Neural progenitor cell (in vitro differentiated cells): ENCODE data around the gene STMN3. TPM values are rescaled to one million over a fixed set of nuclear protein-coding genes. Genes with fewer than 3 reads are reported as not detected.

ENCODE experiments used
- DNase-seq: peaks from one replicate; pipeline ENCODE4 v3.0.0-alpha.2; 2016; ENCODE audit warnings: low spot score
- H2AFZ ChIP-seq: fragments of 200-600 bp; sonication (generic); replicated peaks from 2 replicates; pipeline ENCODE4 v1.6.1; 2016; ENCODE audit warnings: antibody characterized with exemption
- H3F3A ChIP-seq: fragments of 200-600 bp; sonication (generic); 2 replicates; pipeline ENCODE4 v1.6.1; 2016; ENCODE audit warnings: antibody characterized with exemption, low read depth
- H3K27ac ChIP-seq: fragments of 200-600 bp; sonication (generic); 2 replicates; pipeline ENCODE4 v1.5.1; 2016; ENCODE audit warnings: mild to moderate bottlenecking
- H3K27me3 ChIP-seq: fragments of 200-600 bp; sonication (generic); 2 replicates; pipeline ENCODE4 v1.6.1; 2016; ENCODE audit warnings: mild to moderate bottlenecking, moderate library complexity
- H3K36me3 ChIP-seq: fragments of 200-600 bp; sonication (generic); 2 replicates; pipeline ENCODE4 v1.5.1; 2016
- H3K4me1 ChIP-seq: fragments of 200-600 bp; sonication (generic); 2 replicates; pipeline ENCODE4 v1.6.1; 2016; ENCODE audit warnings: mixed run types
- H3K4me2 ChIP-seq: fragments of 200-600 bp; sonication (generic); 2 replicates; pipeline ENCODE4 v1.6.1; 2016
- H3K4me3 ChIP-seq: fragments of 200-600 bp; sonication (generic); 2 replicates; pipeline ENCODE4 v1.5.1; 2016
- H3K79me2 ChIP-seq: fragments of 200-600 bp; sonication (generic); 2 replicates; pipeline ENCODE4 v1.6.1; 2016; ENCODE audit warnings: low read depth
- H3K9ac ChIP-seq: fragments of 200-600 bp; sonication (generic); 2 replicates; pipeline ENCODE4 v1.6.1; 2016
- H3K9me3 ChIP-seq: fragments of 200-600 bp; sonication (generic); 2 replicates; pipeline ENCODE4 v1.5.1; 2016; ENCODE audit warnings: low read depth
- H4K20me1 ChIP-seq: fragments of 200-600 bp; sonication (generic); 2 replicates; pipeline ENCODE4 v1.6.1; 2016; ENCODE audit warnings: low read depth
- H3K27ac Mint-ChIP-seq: 3 replicates; pipeline ENCODE4 v1.8.0; 2021; ENCODE audit warnings: mixed read lengths
- H3K27me3 Mint-ChIP-seq: 2 replicates; pipeline ENCODE4 v1.8.0; 2022; ENCODE audit warnings: low read depth, mild to moderate bottlenecking, inconsistent platforms, moderate library complexity, mixed read lengths; ENCODE audit not compliant: insufficient read depth
- H3K36me3 Mint-ChIP-seq: 3 replicates; pipeline ENCODE4 v1.8.0; 2021; ENCODE audit warnings: mixed read lengths
- H3K4me1 Mint-ChIP-seq: 3 replicates; pipeline ENCODE4 v1.8.0; 2021; ENCODE audit warnings: mixed read lengths
- H3K4me3 Mint-ChIP-seq: 3 replicates; pipeline ENCODE4 v1.8.0; 2021; ENCODE audit warnings: mild to moderate bottlenecking, moderate library complexity, mixed read lengths
- H3K9me3 Mint-ChIP-seq: 3 replicates; pipeline ENCODE4 v1.8.0; 2020; ENCODE audit warnings: mixed read lengths
- EZH2 ChIP-seq: fragments of 200-600 bp; sonication (generic); IDR thresholded peaks from 2 replicates; pipeline ENCODE4 v1.6.1; 2017; ENCODE audit warnings: antibody characterized with exemption, mild to moderate bottlenecking, moderate library complexity
- EZH2phosphoT487 ChIP-seq: fragments of 200-600 bp; sonication (generic); IDR thresholded peaks from 2 replicates; pipeline ENCODE4 v1.6.1; 2017; ENCODE audit warnings: antibody characterized with exemption
- total RNA-seq: library from RNA; depleted of rRNA; stranded (reverse); fragments of >200 nt; gene quantifications from 2 replicates; pipeline ENCODE4 v1.2.3, GENCODE V29; 2015; ENCODE audit warnings: low replicate concordance
- TF ChIP-seq, protein P1 (sequence below): fragments of 200-600 bp; sonication (generic); IDR thresholded peaks from 2 replicates; pipeline ENCODE4 v1.5.1; 2017; ENCODE audit warnings: antibody characterized with exemption, mild to moderate bottlenecking

The STMN3 gene
- total RNA-seq, 1 donor from 2014 or later: 3.3 TPM

DNA sequence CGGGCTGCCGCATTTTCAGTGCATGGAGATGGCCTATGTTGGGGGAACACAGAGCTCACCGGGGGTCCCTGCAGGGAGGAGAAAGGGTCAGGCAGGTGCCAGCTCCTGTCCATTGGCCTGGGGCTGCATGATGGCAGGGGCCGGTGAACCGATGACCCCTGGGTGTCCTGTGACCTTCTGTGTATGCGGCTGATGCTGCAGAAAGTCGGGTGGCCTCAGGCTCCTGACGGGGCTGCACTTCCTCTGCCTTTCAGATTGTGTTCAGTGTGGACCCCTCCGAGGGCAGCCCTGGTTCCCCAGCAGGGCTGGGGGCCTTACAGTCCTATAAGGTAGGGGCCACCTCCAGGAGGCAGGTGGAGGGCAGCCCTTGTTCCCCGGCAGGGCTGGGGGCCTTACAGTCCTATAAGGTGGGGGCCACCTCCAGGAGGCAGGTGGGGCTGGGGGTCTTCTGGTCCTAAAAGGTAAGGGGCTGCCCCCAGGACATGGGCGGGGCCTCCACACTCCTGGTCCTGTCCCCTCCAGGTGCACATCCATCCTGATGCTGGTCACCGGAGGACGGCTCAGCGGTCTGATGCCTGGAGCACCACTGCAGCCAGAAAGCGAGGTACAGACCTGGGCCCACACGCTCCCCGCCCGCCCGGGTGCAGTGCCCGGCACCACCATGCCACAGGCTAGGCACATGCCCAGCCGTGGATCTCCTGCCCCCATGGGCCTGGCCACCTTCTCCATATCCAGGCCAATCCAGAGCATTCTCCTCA lies 32.2 kb upstream of the STMN3 start:
- Mint-ChIP-seq H3K27me3 (peaks cover 2% of the 10 kb centered on the region), H3K27ac (peak overlapping the region; percentile 50), H3K4me3 (no peak overlapping the region), H3K4me1 (peaks cover 3% of the 10 kb centered on the region), H3K36me3 (no peaks in the 10 kb centered on the region), H3K9me3 (no peaks in the 10 kb centered on the region)
- H2AFZ ChIP-seq: no peak overlapping the region
- DNase-seq: no peak
- H3K4me1 ChIP-seq: no peaks in the 10 kb centered on the region
- H3K4me2 ChIP-seq: no peak overlapping the region
- H3K9ac ChIP-seq: no peak overlapping the region
- TF ChIP-seq EZH2phosphoT487: no peak
- TF ChIP-seq EZH2: no peak
- TF ChIP-seq, protein P1, sequence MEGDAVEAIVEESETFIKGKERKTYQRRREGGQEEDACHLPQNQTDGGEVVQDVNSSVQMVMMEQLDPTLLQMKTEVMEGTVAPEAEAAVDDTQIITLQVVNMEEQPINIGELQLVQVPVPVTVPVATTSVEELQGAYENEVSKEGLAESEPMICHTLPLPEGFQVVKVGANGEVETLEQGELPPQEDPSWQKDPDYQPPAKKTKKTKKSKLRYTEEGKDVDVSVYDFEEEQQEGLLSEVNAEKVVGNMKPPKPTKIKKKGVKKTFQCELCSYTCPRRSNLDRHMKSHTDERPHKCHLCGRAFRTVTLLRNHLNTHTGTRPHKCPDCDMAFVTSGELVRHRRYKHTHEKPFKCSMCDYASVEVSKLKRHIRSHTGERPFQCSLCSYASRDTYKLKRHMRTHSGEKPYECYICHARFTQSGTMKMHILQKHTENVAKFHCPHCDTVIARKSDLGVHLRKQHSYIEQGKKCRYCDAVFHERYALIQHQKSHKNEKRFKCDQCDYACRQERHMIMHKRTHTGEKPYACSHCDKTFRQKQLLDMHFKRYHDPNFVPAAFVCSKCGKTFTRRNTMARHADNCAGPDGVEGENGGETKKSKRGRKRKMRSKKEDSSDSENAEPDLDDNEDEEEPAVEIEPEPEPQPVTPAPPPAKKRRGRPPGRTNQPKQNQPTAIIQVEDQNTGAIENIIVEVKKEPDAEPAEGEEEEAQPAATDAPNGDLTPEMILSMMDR: no peak
- H3K27ac ChIP-seq: no peak overlapping the region
- no peak overlapping the region for H3K4me3 ChIP-seq
- no peaks in the 10 kb centered on the region for H3K27me3 ChIP-seq
- H4K20me1 ChIP-seq: no peaks in the 10 kb centered on the region
- H3K79me2 ChIP-seq: no peaks in the 10 kb centered on the region
- no peaks in the 10 kb centered on the region for H3K9me3 ChIP-seq
- H3K36me3 ChIP-seq: no peaks in the 10 kb centered on the region
- H3F3A ChIP-seq: no peaks in the 10 kb centered on the region

DNA sequence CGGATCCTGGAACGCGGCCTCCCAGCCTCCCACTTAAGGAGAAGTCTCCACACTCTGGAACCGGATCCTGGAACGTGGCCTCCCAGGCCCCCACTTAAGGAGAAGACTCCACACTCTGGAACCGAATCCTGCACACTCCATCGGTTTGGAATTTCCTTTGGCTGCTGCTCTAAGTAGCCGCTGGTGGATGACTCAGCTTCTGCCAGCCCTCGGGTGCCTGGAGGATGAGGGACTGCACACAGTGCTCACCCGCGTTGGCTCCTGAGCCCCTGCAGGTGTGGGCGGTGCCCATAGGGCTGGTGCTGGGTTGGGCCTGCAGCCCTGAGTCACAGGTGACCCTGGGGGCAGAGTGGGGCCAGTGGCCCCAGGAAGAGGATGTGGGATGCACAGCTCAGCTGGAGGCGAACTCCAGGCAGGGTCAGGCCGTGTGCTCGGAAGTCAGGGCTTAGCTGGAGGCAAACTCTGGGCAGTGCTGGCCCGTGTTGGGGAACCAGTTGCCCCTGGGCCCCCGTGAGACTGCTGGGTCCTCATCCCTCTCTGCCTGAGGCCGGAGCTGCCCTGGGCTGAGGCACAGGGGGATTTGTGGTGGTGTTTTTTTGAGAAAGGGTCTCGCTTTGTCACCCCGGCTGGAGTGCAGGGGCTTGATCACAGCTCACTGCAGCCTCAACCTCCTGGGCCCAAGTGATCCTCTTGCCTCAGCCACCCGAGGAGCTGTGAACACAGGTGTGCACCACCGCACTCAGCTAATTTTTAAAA lies 29.3 kb upstream of the STMN3 start:
- Histone ChIP-seq H3K9me3 (no peaks in the 10 kb centered on the region), H2AFZ (no peak overlapping the region), H3K4me3 (no peak overlapping the region), H3K27me3 (no peaks in the 10 kb centered on the region), H4K20me1 (no peaks in the 10 kb centered on the region), H3K79me2 (no peaks in the 10 kb centered on the region), H3K27ac (no peak overlapping the region), H3K9ac (peak overlapping the region; percentile 4), H3K4me2 (no peak overlapping the region), H3K4me1 (no peaks in the 10 kb centered on the region), H3F3A (no peaks in the 10 kb centered on the region), H3K36me3 (no peaks in the 10 kb centered on the region)
- H3K9me3 Mint-ChIP-seq: no peaks in the 10 kb centered on the region
- peaks cover 2% of the 10 kb centered on the region for H3K27me3 Mint-ChIP-seq
- H3K4me3 Mint-ChIP-seq: no peak overlapping the region
- DNase-seq: no peak
- TF ChIP-seq, protein P1: no peak
- TF ChIP-seq EZH2phosphoT487 (no peak), EZH2 (no peak)
- peaks cover 2% of the 10 kb centered on the region for H3K36me3 Mint-ChIP-seq
- no peak overlapping the region for H3K27ac Mint-ChIP-seq
- peaks cover 3% of the 10 kb centered on the region for H3K4me1 Mint-ChIP-seq

GRCh38 chr20:63681609-63682142 lies 28.5 kb upstream of the STMN3 start:
- H3K9ac ChIP-seq: no peak overlapping the region
- no peak overlapping the region for H3K4me2 ChIP-seq
- DNase-seq: no peak
- no peaks in the 10 kb centered on the region for H3K4me1 Mint-ChIP-seq
- no peak overlapping the region for H3K27ac ChIP-seq
- H3K36me3 Mint-ChIP-seq: peaks cover 5% of the 10 kb centered on the region
- no peaks in the 10 kb centered on the region for H3K9me3 Mint-ChIP-seq
- no peak overlapping the region for H3K27ac Mint-ChIP-seq
- TF ChIP-seq EZH2: no peak
- TF ChIP-seq, protein P1: no peak
- no peak for TF ChIP-seq EZH2phosphoT487
- H3K9me3 ChIP-seq: no peaks in the 10 kb centered on the region
- H3F3A ChIP-seq: no peaks in the 10 kb centered on the region
- no peaks in the 10 kb centered on the region for H3K79me2 ChIP-seq
- peaks cover 5% of the 10 kb centered on the region for H3K27me3 Mint-ChIP-seq
- no peak overlapping the region for H3K4me3 Mint-ChIP-seq
- no peak overlapping the region for H3K4me3 ChIP-seq
- H3K4me1 ChIP-seq: no peaks in the 10 kb centered on the region
- no peak overlapping the region for H2AFZ ChIP-seq
- H3K36me3 ChIP-seq: no peaks in the 10 kb centered on the region
- H3K27me3 ChIP-seq: no peaks in the 10 kb centered on the region
- H4K20me1 ChIP-seq: no peaks in the 10 kb centered on the region
